Measurements from ENCODE around the gene TBX1. TPM values are rescaled to one million over a fixed set of nuclear protein-coding genes. Genes with fewer than 3 reads are reported as not detected.
"Not testable (repeated sequence)": the region's sequence is repeated elsewhere in the genome, so short reads cannot be mapped to it uniquely, and the experiment has no call there.

Gene TBX1
- polyA plus RNA-seq, 1 experiment = not detected

DNA sequence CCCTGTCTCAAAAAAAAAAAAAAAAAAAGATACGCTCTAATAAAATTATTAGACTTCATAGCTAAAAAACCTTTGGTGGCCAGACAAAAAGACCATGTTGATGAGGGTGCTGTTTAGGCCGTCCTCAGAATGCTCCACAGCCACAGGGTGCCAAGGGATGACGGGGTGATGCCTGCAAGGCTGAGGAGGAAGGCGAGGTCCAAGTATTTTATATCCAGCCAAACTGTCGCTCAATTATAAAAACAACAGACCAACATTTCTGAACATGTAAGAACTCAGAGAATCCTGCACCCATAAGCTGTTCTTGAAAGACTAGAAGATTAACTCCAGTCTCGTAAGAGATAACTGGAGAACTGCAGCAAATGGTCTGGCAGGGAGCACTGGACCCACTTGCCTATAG is 29.2 kb downstream of the TBX1 start:
- Histone ChIP-seq H3K27me3 (ENCODE audit: control insufficient read depth, insufficient read depth, low read length) (no peaks in the 10 kb centered on the region), H3K36me3 (ENCODE audit: control insufficient read depth, insufficient read depth, low read length) (peaks cover 3% of the 10 kb centered on the region; the same call in 1 of the 2 replicates), H3K4me3 (ENCODE audit: low read depth, low read length) (no peak overlapping the region)
- TF ChIP-seq, protein P1, sequence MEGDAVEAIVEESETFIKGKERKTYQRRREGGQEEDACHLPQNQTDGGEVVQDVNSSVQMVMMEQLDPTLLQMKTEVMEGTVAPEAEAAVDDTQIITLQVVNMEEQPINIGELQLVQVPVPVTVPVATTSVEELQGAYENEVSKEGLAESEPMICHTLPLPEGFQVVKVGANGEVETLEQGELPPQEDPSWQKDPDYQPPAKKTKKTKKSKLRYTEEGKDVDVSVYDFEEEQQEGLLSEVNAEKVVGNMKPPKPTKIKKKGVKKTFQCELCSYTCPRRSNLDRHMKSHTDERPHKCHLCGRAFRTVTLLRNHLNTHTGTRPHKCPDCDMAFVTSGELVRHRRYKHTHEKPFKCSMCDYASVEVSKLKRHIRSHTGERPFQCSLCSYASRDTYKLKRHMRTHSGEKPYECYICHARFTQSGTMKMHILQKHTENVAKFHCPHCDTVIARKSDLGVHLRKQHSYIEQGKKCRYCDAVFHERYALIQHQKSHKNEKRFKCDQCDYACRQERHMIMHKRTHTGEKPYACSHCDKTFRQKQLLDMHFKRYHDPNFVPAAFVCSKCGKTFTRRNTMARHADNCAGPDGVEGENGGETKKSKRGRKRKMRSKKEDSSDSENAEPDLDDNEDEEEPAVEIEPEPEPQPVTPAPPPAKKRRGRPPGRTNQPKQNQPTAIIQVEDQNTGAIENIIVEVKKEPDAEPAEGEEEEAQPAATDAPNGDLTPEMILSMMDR (IDR thresholded peaks at IDR 0.05; ENCODE audit: insufficient read depth, low read depth, low read length) = no peak
- CTCF ChIA-PET = interaction anchor here (1.7 kb wide), 1 partner anchor 11 kb away, joined by 6 read pairs; no protein-coding TSS in a partner anchor
- DNase-seq (ENCODE audit: low read depth) = no peak
- POLR2A ChIA-PET = no interaction called here

DNA sequence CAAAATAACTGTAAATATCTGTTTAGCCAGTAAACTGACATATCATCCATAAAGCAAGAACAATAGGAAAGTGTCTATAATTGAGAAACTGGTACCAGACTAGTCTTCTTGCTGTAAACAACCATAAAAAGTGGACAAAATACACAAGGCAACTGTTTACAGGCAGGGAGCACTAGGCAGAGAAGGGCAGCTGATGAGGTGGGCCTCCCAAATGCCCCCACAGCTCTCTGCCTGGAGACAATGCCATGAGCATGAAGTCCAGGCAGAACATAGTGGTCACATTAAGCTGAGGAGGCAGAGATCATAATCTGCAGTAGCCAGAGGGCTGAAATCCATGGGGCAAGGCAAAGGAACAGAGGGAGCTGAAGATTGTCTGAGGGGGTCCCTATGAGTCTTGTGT is 30.7 kb downstream of the TBX1 start:
- POLR2A ChIA-PET = no interaction called here
- TF ChIP-seq, protein P1 (IDR thresholded peaks at IDR 0.05; ENCODE audit: insufficient read depth, low read depth, low read length) = no peak
- no peak for DNase-seq (ENCODE audit: low read depth)
- peaks cover 3% of the 10 kb centered on the region; the same call in 1 of the 2 replicates for H3K36me3 ChIP-seq (ENCODE audit: control insufficient read depth, insufficient read depth, low read length)
- no peak overlapping the region for H3K4me3 ChIP-seq (ENCODE audit: low read depth, low read length)
- CTCF ChIA-PET = interaction anchor here (0.7 to 1.7 kb wide), 2 partner anchors 9 to 157 kb away, joined by 4 to 6 read pairs; no protein-coding TSS in a partner anchor
- H3K27me3 ChIP-seq (ENCODE audit: control insufficient read depth, insufficient read depth, low read length) = no peaks in the 10 kb centered on the region

DNA sequence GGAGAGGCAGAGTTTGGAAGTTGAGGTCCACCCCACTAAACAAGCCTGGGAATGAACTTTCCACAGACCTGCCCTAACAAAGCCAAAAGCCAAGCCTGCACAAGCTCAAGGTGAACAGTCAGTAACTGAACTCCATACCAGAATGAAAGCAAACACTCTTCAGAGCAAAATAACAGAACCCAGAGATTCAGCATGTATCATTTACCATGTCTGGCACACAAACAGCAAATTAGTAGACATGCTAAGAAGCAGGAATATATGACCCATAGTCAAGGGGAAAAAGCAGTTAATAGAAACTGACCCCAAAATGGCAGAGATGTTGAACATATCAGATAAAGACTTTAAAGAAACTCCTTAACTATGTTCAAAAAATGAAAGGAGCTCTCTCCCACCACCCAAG is 31.3 kb downstream of the TBX1 start:
- ChIA-PET POLR2A (interaction anchor here (0.6 kb wide), 1 partner anchor 9 kb away, joined by 14 read pairs; no protein-coding TSS in a partner anchor), CTCF (no interaction called here)
- H3K4me3 ChIP-seq (ENCODE audit: low read depth, low read length) = no peak overlapping the region
- H3K27me3 ChIP-seq (ENCODE audit: control insufficient read depth, insufficient read depth, low read length) = no peaks in the 10 kb centered on the region
- no peak for DNase-seq (ENCODE audit: low read depth)
- peaks cover 3% of the 10 kb centered on the region; the same call in 1 of the 2 replicates for H3K36me3 ChIP-seq (ENCODE audit: control insufficient read depth, insufficient read depth, low read length)
- TF ChIP-seq, protein P1 (IDR thresholded peaks at IDR 0.05; ENCODE audit: insufficient read depth, low read depth, low read length) = no peak

DNA sequence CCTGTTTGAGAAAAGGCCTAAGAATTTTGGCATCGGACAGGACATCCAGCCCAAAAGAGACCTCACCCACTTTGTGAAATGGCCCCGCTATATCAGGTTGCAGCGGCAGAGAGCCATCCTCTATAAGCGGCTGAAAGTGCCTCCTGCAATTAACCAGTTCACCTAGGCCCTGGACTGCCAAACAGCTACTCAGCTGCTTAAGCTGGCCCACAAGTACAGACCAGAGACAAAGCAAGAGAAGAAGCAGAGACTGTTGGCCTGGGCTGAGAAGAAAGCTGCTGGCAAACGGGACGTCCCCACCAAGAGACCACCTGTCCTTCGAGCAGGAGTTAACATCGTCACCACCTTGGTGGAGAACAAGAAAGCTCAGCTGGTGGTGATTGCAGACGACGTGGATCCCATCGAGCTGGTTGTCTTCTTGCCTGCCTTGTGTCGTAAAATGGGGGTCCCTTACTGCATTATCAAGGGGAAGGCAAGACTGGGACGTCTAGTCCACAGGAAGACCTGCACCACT is 31.9 kb downstream of the TBX1 start:
- DNase-seq (ENCODE audit: low read depth); H3K36me3 ChIP-seq (ENCODE audit: control insufficient read depth, insufficient read depth, low read length); H3K27me3 ChIP-seq (ENCODE audit: control insufficient read depth, insufficient read depth, low read length); H3K4me3 ChIP-seq (ENCODE audit: low read depth, low read length): not testable (repeated sequence)
- ChIA-PET CTCF (interaction anchor here (1.2 to 1.3 kb wide), 2 partner anchors 13 to 72 kb away, joined by 3 to 4 read pairs; no protein-coding TSS in a partner anchor), POLR2A (interaction anchor here (0.6 kb wide), 1 partner anchor 9 kb away, joined by 14 read pairs; no protein-coding TSS in a partner anchor)

DNA sequence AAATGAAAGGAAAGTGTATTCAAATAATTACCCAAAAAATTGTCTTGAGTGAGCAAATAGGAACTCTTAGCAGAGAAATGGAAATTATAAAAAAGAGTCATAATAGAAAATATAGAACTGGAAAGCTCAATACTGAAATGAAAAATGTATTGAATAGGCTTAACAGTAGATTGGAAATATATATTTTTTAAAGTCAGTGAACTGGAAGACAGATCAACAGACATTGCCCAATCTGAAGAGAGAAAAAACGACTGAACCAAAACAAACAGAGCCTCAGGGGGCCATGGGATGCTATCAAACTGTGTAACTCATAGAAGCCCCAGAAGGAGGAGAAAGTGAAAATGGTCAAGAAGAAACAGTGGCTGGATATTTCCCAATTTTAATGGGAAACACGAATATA is 32.6 kb downstream of the TBX1 start:
- ChIA-PET POLR2A (no interaction called here), CTCF (interaction anchor here (1.2 to 1.3 kb wide), 2 partner anchors 14 to 72 kb away, joined by 3 to 4 read pairs; no protein-coding TSS in a partner anchor)
- H3K27me3 ChIP-seq (ENCODE audit: control insufficient read depth, insufficient read depth, low read length) = no peaks in the 10 kb centered on the region

More for the DNA sequence above, 32.6 kb downstream of the TBX1 start:
- no peak for DNase-seq (ENCODE audit: low read depth)
- H3K36me3 ChIP-seq (ENCODE audit: control insufficient read depth, insufficient read depth, low read length) = peaks cover 3% of the 10 kb centered on the region; the same call in 1 of the 2 replicates
- no peak overlapping the region for H3K4me3 ChIP-seq (ENCODE audit: low read depth, low read length)
- TF ChIP-seq, protein P1 (IDR thresholded peaks at IDR 0.05; ENCODE audit: insufficient read depth, low read depth, low read length) = no peak

Data from BJ (cell line).